HG02981 (cell line): ENCODE data around the gene ARL4C.
A peak's percentile ranks its signal among the peaks of the same experiment; 100 is the strongest.

Experiments
- ATAC-seq: cut with Tn5 transposase; IDR thresholded peaks from one replicate; pipeline ENCODE4 v1.9.1; 2021; ENCODE audit warnings: mild to moderate bottlenecking, moderate library complexity; ENCODE audit not compliant: unreplicated experiment

Gene ARL4C

GRCh38 chr2:234496835-234497593, at the start of gene ARL4C:
ARL4C (minus strand) TSS chr2:234497081; CDS start chr2:234496586, 495 bp downstream.
- ATAC-seq, result peak; percentile 43

DNA sequence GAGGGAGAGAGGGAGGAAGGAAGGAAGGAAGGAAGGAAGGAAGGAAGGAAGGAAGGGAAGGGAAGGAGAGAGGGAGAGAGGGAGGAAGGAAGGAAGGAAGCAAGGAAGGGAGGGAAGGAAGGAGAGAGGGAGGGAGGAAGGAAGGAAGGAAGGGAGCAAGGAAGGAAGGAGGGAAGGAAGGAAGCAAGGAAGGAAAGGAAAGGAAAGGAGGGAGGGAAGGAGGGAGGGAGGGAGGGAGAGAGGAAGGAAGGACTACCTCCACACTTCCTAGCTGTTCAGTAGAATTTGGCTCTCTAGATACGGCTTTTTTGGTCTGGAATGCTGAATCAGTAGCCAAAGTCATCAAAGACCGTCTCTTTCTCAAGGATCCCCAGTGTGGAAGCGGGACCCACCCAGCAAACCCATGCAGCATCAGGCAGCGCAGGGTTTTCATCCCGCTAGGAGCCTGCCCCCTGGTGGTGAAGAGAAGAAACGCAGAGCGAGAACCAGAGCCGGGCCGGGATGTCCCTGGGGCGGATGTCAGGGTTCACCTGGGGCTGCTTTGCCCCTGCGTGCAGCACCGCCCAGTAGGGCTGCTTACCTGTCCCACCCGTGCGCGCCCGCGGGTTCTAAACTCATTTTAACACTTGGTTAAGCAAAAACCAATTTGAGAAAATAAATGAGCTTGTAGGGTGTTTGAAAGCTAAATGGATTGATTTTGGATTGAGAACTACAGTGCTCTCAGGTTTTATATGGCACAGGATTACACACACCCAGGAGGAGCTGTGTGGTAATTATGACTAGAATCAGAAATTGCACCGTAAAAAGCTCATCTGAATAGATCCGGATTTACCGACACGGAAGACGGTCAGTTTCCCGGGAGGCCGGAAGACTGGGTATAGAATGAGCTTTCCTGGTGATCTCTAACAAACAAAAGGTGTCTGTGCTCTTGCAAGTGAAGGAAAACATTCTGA, 48.1 kb upstream of the ARL4C start:
- no peak for ATAC-seq

GRCh38 chr2:234542742-234543141, 45.9 kb upstream of the ARL4C start:
- ATAC-seq, result no peak

DNA sequence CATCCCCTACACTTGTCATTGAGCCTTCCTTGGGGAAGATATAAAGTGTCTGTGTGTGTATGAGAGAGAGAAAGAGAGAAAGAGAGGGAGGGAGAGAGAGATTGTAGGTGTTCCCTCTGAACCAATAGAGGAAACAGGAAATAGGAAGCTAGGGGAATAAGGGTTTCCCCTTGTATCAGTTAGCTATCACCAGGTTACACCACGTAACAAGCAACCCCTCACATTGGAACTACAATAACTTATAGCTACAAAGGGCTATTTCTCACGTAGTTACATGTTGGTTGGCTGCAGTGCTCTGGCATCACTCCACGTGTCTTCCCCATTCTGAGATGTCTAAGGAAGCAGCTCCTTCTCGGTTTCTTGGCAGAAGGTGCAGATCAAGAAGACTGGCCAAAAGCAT, 41.0 kb upstream of the ARL4C start:
- ATAC-seq, result no peak

DNA sequence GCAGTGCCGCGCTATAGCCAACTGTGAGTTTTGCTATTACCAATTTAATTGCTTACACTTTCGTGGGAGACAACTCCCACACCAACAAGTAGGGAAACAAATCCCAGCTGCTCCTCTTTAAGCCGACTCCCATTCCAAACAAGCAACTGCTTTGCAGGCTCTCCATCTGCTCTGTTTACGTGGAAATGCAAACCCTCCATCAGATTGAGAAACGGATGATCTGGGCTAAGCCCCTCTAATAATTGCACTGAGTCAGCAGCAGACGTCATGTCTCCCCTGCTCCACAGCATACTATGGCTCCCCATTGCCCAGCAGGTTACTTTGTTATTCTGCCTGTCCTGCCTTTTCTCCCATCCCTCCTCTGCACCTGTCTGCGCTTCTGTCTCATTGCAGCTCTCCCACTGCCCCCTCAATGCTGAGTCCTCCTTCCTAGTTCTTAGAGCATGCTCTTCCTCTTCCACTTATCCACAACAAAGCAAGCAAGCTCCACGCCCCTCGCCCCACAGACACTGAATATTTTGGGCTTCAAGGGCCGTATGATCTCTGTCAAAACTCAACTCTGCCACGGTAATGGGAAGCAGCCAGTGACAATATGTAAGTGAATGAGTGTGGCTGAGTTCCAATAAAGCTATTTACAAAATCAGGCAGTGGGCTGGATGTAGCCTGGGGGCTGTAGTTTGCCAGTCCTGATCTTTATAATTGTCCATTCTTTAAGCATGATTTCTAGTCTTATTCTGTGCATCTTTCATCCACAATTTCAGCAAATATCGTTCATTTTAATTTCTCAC, 39.5 kb upstream of the ARL4C start:
- ATAC-seq, result no peak

- ATAC-seq, result no peak
These were observed 38.6 kb upstream of the ARL4C start for GRCh38 chr2:234535464-234535863.

DNA sequence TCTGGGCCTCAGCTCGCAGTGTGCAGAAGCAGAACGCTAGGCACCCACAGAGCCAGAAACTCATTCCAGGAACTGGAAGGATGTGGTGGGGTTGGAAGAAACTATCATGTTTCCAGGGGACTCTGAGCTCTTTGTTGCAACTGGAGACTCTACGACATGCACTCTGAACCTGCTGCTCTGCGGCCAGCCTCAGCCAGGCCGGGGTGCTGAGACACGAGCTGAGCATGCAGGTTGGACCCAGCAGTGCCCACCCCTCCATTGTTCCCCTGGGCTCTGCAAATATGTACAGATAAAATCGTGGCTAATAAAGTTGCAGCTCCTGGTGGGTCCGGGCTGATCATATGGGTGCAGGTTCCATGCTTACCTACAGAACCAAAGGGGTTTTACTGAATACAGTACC, 37.6 kb upstream of the ARL4C start:
- no peak for ATAC-seq

- ATAC-seq, result no peak
These were observed 36.7 kb upstream of the ARL4C start for GRCh38 chr2:234533626-234534025.

GRCh38 chr2:234528410-234529148, 31.7 kb upstream of the ARL4C start:
- ATAC-seq, result no peak

DNA sequence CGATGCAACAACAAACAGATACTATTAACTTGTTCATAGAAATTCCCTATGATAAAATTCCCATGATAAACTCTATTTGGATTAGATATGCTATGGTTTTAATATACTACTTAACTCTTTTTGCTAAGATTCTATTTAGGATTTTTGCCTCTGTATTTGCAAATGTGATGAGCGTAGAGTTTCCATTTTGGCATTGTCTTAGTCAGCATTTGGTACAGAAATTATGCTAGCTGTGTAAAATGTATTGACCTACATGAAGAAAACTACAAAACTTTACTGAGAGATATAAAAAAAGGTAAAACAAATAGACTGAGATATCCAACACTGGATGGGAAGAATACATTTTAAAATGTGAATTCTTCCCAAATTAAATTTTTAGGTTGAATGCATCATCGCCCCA, 29.8 kb upstream of the ARL4C start:
- no peak for ATAC-seq

GRCh38 chr2:234521536-234521935, 24.7 kb upstream of the ARL4C start:
- no peak for ATAC-seq

GRCh38 chr2:234518986-234519642, 22.2 kb upstream of the ARL4C start:
- no peak for ATAC-seq

DNA sequence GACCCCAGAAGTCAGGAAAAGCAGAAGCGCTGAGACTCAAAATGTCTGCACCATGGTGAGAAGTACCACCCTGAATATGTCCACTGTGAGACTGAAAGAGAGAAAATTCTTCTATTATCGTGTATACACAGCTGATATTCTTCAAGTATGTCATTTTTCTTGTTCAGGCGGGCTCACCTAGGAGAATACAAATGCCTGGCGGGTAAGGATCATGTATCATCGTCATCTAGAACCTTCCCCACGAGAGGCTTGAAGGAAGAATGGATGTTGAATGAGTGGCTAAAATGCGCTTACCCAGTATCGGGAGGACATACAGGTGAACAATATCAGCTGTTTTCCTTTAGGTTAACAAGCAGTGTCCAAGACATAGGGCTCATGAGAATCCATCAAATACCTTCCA, 21.1 kb upstream of the ARL4C start:
- no peak for ATAC-seq

GRCh38 chr2:234514873-234515638, 18.2 kb upstream of the ARL4C start:
- no peak for ATAC-seq

GRCh38 chr2:234514099-234514498, 17.2 kb upstream of the ARL4C start:
- ATAC-seq, result no peak

DNA sequence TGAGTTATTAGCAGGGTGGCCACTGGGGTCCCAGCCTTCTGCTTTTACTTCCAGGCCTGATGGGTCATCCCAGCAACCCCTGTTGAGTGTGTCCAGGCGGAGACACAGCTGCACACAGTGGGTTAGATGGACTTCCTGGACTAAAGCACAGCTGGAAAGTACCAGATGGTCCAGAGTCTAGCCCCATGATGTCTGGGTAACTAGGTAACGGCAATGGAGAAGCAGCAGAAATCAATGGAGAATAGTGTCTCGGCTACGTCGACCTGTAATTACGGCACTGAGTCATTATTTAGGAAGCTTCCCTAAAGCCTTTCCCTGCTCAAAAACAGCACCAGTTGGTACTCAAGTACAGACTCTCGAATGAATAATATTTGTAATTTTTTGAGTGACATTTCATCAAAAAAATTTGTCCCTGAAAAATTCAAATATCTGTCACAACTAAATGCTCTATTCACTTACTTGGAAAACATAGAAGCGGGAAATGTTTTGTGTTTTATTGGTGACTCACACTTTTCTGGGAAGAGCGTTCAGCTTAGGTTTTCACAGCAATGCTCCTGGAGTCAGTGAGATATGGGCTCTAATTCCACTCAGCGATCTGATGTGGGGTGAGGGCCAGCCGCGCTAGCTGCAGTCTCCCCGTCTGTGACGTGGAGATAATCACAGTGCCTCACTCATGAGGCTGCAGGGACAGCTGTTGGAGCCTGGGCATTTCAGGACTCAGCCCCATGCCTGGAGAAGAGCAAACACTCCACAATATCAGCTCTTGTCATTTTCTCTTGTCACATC, 16.2 kb upstream of the ARL4C start:
- no peak for ATAC-seq

DNA sequence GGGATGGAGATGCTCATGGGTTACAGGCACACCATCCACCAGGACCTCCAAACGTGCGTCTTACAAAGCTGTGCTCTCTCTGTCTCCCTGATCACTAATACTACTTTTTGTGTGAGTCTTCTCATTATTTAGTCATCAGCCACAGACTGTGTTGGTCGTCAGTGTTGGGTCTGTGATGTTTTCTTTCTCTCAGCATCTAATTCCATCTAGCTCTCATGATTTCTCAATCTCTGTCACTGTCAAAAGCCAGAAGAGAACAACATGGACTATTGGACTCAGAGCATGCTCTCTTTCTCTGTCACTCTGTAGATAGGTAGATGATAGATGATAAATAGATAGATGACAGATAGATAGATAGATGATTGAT, 6.0 kb upstream of the ARL4C start:
- ATAC-seq, result no peak

- ATAC-seq, result no peak
These were observed 5.5 kb upstream of the ARL4C start for GRCh38 chr2:234502285-234502918.
